Dendritic cell treated with granulocyte-macrophage colony-stimulating factor and Interleukin-4, amounts not matched to agents 40 ng/mL and 50 ng/mL, for 4 days (primary cell): ENCODE measurements around the gene ZNF385C.

Experiments used
- H3K27ac Mint-ChIP-seq: one replicate; pipeline ENCODE4 v1.8.0; 2022; ENCODE audit warnings: mild to moderate bottlenecking, mixed read lengths
- H3K27me3 Mint-ChIP-seq: one replicate; pipeline ENCODE4 v1.8.0; 2022; ENCODE audit warnings: mild to moderate bottlenecking, mixed read lengths
- H3K36me3 Mint-ChIP-seq: one replicate; pipeline ENCODE4 v1.8.0; 2022; ENCODE audit warnings: low read depth, mixed read lengths
- H3K4me1 Mint-ChIP-seq: one replicate; pipeline ENCODE4 v1.8.0; 2022; ENCODE audit warnings: low read depth, mixed read lengths
- H3K4me3 Mint-ChIP-seq: one replicate; pipeline ENCODE4 v1.8.0; 2022; ENCODE audit warnings: mild to moderate bottlenecking, moderate library complexity, mixed read lengths
- H3K9me3 Mint-ChIP-seq: one replicate; pipeline ENCODE4 v1.8.0; 2022; ENCODE audit warnings: mixed read lengths
- intact Hi-C: fragments of 100-400 bp; cut with micrococcal nuclease; formaldehyde crosslinking; loops from one replicate; pipeline ENCODE4 v1.15.0; 2022

Gene ZNF385C

GRCh38 chr17:42118545-42118944, 20.3 kb upstream of the ZNF385C start:
- Mint-ChIP-seq H3K27me3 (no peaks in the 10 kb centered on the region), H3K4me1 (peaks cover 54% of the 10 kb centered on the region), H3K36me3 (peaks cover 80% of the 10 kb centered on the region), H3K4me3 (no peak overlapping the region), H3K27ac (no peak overlapping the region), H3K9me3 (no peaks in the 10 kb centered on the region)
- intact Hi-C loops, result loop anchor here (2.0 to 5.0 kb wide), 2 partner anchors 51 to 62 kb away; partner anchors contain the start of gene KCNH4

GRCh38 chr17:42118126-42118510, 19.8 kb upstream of the ZNF385C start:
- intact Hi-C loops, result loop anchor here (2.0 to 5.0 kb wide), 2 partner anchors 51 to 63 kb away; partner anchors contain the start of gene KCNH4
- H3K4me3 Mint-ChIP-seq, result no peak overlapping the region
- H3K27ac Mint-ChIP-seq, result no peak overlapping the region
- no peaks in the 10 kb centered on the region for H3K27me3 Mint-ChIP-seq
- H3K9me3 Mint-ChIP-seq, result no peaks in the 10 kb centered on the region
- peaks cover 79% of the 10 kb centered on the region for H3K36me3 Mint-ChIP-seq
- H3K4me1 Mint-ChIP-seq, result peaks cover 58% of the 10 kb centered on the region

- intact Hi-C loops, result loop anchor here (2.0 to 5.0 kb wide), 3 partner anchors 50 to 93 kb away; partner anchors contain the start of gene KCNH4
- Mint-ChIP-seq H3K4me3 (no peak overlapping the region), H3K36me3 (peaks cover 73% of the 10 kb centered on the region), H3K4me1 (peaks cover 63% of the 10 kb centered on the region), H3K27ac (no peak overlapping the region), H3K9me3 (no peaks in the 10 kb centered on the region), H3K27me3 (no peaks in the 10 kb centered on the region)
Measured at GRCh38 chr17:42117397-42118125, 19.3 kb upstream of the ZNF385C start.

GRCh38 chr17:42116705-42117396, 18.6 kb upstream of the ZNF385C start:
- Mint-ChIP-seq H3K27me3 (no peaks in the 10 kb centered on the region), H3K36me3 (peaks cover 66% of the 10 kb centered on the region), H3K4me1 (peaks cover 62% of the 10 kb centered on the region), H3K4me3 (no peak overlapping the region), H3K9me3 (no peaks in the 10 kb centered on the region), H3K27ac (no peak overlapping the region)
- intact Hi-C loops, result loop anchor here (1.0 to 5.0 kb wide), 3 partner anchors 50 to 154 kb away; no protein-coding TSS in a partner anchor

GRCh38 chr17:42114118-42114517, 15.8 kb upstream of the ZNF385C start:
- H3K4me3 Mint-ChIP-seq, result no peak overlapping the region
- H3K9me3 Mint-ChIP-seq, result no peaks in the 10 kb centered on the region
- intact Hi-C loops, result no loop called here
- H3K27ac Mint-ChIP-seq, result peak overlapping the region; percentile 36
- peaks cover 61% of the 10 kb centered on the region for H3K4me1 Mint-ChIP-seq
- H3K27me3 Mint-ChIP-seq, result no peaks in the 10 kb centered on the region
- H3K36me3 Mint-ChIP-seq, result peaks cover 78% of the 10 kb centered on the region

GRCh38 chr17:42113293-42114069, 15.2 kb upstream of the ZNF385C start:
- H3K4me3 Mint-ChIP-seq, result no peak overlapping the region
- H3K27me3 Mint-ChIP-seq, result no peaks in the 10 kb centered on the region
- H3K9me3 Mint-ChIP-seq, result no peaks in the 10 kb centered on the region
- peaks cover 78% of the 10 kb centered on the region for H3K36me3 Mint-ChIP-seq
- peak overlapping the region; percentile 93 for H3K27ac Mint-ChIP-seq
- intact Hi-C loops, result no loop called here
- peaks cover 57% of the 10 kb centered on the region for H3K4me1 Mint-ChIP-seq

GRCh38 chr17:42112552-42113176, 14.4 kb upstream of the ZNF385C start, which contains the start of gene DHX58:
Gene DHX58 (minus strand): TSS chr17:42112714. CDS start chr17:42111892, 822 bp downstream.
- Mint-ChIP-seq H3K36me3 (peaks cover 75% of the 10 kb centered on the region), H3K4me1 (peaks cover 64% of the 10 kb centered on the region), H3K27me3 (no peaks in the 10 kb centered on the region), H3K9me3 (no peaks in the 10 kb centered on the region), H3K27ac (peak within 1 kb of the TSS; percentile 93), H3K4me3 (peak within 1 kb of the TSS; percentile 73)
- intact Hi-C loops, result loop anchor here (1.0 kb wide), 1 partner anchor 146 kb away; the partner anchor contains the start of gene CNP

- Mint-ChIP-seq H3K4me1 (peaks cover 63% of the 10 kb centered on the region), H3K4me3 (peak overlapping the region; percentile 73), H3K9me3 (no peaks in the 10 kb centered on the region), H3K27me3 (no peaks in the 10 kb centered on the region), H3K36me3 (peaks cover 68% of the 10 kb centered on the region), H3K27ac (peak overlapping the region; percentile 93)
- intact Hi-C loops, result loop anchor here (1.0 kb wide), 1 partner anchor 146 kb away; the partner anchor contains the start of gene CNP
Measured at GRCh38 chr17:42111871-42112551, 13.7 kb upstream of the ZNF385C start.

- peaks cover 59% of the 10 kb centered on the region for H3K4me1 Mint-ChIP-seq
- peaks cover 70% of the 10 kb centered on the region for H3K36me3 Mint-ChIP-seq
- H3K27me3 Mint-ChIP-seq, result no peaks in the 10 kb centered on the region
- peak overlapping the region; percentile 93 for H3K27ac Mint-ChIP-seq
- intact Hi-C loops, result no loop called here
- no peaks in the 10 kb centered on the region for H3K9me3 Mint-ChIP-seq
- H3K4me3 Mint-ChIP-seq, result no peak overlapping the region
Measured at GRCh38 chr17:42111265-42111636, 13.0 kb upstream of the ZNF385C start.

GRCh38 chr17:42110301-42111264, 12.3 kb upstream of the ZNF385C start:
- intact Hi-C loops, result no loop called here
- no peak overlapping the region for H3K4me3 Mint-ChIP-seq
- H3K36me3 Mint-ChIP-seq, result peaks cover 71% of the 10 kb centered on the region
- H3K27me3 Mint-ChIP-seq, result peaks cover 2% of the 10 kb centered on the region
- H3K9me3 Mint-ChIP-seq, result no peaks in the 10 kb centered on the region
- peaks cover 59% of the 10 kb centered on the region for H3K4me1 Mint-ChIP-seq
- H3K27ac Mint-ChIP-seq, result peak overlapping the region; percentile 93

- H3K27ac Mint-ChIP-seq, result no peak overlapping the region
- intact Hi-C loops, result no loop called here
- no peak overlapping the region for H3K4me3 Mint-ChIP-seq
- H3K36me3 Mint-ChIP-seq, result peaks cover 71% of the 10 kb centered on the region
- no peaks in the 10 kb centered on the region for H3K9me3 Mint-ChIP-seq
- peaks cover 51% of the 10 kb centered on the region for H3K4me1 Mint-ChIP-seq
- peaks cover 2% of the 10 kb centered on the region for H3K27me3 Mint-ChIP-seq
Measured at GRCh38 chr17:42109086-42109485, 10.8 kb upstream of the ZNF385C start.
